ENCODE data around the gene RFX2.
A peak's percentile ranks its signal among the peaks of the same experiment; 100 is the strongest.
"Not testable (repeated sequence)": the region's sequence is repeated elsewhere in the genome, so short reads cannot be mapped to it uniquely, and the experiment has no call there.

Gene RFX2

DNA sequence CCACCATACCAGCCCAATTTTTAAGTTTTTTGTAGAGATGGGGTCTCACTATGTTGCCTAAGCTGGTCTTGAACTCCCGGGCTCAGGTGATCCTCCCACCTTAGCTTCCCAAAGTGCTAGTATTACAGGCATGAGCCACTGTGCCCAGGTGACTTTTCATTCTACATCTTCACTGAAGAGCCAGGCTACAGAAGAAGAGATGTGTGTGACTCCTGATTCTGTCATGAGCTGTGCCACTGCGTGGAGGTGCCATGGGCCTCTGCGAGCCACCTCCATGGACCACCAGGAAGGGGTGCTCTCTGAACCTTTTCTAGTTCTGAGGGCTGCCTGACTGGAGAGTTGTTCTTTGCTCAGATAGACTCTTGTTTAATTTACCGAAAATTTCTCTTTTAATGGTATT is 75.8 kb downstream of the RFX2 start:
- no peak for DNase-seq

- DNase-seq, result no peak
Measured at GRCh38 chr19:6033744-6034264, 76.5 kb downstream of the RFX2 start.

- DNase-seq, result no peak
Measured at GRCh38 chr19:6032827-6033226, 77.5 kb downstream of the RFX2 start.

DNA sequence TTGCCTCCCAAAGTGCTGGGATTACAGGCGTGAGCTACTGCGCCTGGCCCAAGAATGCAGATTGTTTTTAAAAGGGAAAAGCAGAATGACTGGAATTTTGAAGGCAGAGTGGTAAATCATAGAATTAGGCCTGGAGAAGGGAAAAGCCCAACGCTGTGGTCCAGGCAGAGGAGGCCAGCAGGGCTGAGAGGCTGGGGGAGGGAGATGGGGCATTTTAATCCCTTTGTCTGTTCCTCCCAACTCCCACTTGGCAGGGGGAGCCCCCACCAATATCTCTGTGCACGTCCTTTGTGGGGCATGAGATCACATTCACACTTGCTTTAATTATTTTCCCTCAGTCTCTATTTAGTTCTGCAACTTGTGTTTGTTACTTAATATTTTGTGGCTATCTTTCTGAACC is 77.9 kb downstream of the RFX2 start:
- no peak for DNase-seq

DNA sequence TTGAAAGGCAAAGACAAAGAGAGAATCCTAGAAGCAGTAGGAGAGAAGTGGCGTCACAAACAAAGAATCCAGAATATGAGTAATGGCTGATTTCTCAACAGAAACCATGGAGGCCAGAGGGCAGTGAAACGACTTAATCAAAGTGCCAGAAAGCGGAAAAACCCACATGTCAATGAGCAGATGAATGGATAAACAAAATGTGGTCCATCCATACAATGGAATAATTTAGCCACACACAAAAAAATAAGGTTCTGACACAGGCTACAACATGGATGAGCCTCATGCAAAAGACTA is 80.1 kb downstream of the RFX2 start:
- no peak for DNase-seq

DNA sequence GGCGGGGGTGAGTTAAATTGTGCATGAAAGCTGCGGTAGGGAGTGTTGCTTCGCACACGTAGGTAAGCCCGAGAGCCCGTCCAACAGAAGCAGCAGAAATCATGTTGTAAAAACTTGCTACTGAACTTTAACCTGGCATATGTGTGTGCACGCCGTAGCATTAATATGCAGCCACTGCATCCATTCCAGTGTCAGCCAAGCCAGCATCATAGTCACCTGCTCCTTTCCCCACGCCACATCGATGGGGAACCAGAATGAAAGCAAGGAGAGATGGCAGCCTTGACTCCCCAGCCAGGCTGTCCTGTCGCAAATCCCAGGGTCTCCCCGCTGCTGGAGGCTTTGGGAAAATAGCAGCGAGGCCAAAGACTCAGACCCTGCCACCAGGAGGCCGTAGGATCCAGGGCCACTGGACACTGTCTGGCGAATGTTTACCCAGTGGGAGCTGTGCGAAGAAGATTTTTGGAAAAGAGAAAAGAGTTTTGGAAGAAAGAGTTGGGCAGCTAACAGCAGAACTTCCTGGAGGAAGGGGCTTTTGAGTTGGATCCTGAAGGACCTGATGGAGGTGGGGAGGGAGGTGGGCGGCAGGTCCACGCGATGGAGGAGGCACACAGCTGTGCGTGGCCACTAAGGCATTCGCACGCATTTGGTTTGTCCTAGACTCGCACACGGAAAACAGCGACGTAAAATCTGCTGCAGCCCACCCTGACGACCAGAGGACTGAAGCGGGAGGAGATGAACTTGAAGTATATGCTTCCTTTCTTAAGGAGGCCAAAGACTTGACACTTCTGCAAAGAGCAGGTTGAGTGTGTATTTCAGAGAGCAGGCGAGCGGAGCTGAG is 83.7 kb downstream of the RFX2 start:
- DNase-seq, result no peak

DNA sequence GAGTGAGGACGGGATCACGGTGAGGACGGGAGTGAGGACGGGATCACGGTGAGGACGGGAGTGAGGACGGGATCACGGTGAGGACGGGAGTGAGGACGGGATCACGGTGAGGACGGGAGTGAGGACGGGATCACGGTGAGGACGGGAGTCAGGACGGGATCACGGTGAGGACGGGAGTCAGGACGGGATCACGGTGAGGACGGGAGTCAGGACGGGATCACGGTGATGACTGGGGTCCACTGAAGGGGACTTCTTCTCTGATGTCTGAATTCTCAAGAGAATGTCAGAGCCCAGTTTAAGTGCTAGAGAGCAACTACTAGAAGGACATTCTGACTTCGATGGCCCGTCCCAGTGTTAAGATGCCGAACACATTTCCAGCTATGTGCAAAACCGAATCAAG is 85.5 kb downstream of the RFX2 start:
- DNase-seq, result not testable (repeated sequence)

- DNase-seq, result no peak
Measured at GRCh38 chr19:6023936-6024335, 86.4 kb downstream of the RFX2 start.

GRCh38 chr19:6023085-6023682 is 87.1 kb downstream of the RFX2 start:
- DNase-seq, result no peak

DNA sequence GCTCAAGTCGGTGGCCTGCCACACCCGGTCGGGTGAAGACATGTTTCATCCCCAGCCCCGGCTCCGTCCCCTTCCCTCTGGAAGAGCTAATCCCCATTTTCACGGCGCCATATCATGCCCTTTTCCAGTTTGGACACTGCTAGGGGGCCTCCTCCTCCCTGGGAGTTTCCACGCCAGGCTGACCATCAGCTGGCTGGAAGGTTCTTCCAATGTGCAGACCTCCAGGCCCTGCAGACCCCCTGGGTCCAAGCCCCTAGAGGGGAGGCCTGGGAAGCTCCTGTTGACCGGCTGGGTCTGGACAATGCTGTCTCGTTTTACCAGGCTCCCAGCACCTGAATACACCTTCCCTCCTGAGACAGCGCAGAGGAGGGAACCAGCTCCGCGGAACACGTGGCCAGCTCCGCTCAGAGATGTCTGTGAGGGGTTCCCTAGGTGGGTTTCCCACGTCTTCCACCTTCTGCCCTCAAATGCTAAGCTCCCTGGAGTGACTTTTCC is 87.7 kb downstream of the RFX2 start:
- no peak for DNase-seq

GRCh38 chr19:6021878-6022569 is 88.3 kb downstream of the RFX2 start:
- peak; percentile 24 for DNase-seq

GRCh38 chr19:6020972-6021805 is 89.1 kb downstream of the RFX2 start:
- no peak for DNase-seq

DNA sequence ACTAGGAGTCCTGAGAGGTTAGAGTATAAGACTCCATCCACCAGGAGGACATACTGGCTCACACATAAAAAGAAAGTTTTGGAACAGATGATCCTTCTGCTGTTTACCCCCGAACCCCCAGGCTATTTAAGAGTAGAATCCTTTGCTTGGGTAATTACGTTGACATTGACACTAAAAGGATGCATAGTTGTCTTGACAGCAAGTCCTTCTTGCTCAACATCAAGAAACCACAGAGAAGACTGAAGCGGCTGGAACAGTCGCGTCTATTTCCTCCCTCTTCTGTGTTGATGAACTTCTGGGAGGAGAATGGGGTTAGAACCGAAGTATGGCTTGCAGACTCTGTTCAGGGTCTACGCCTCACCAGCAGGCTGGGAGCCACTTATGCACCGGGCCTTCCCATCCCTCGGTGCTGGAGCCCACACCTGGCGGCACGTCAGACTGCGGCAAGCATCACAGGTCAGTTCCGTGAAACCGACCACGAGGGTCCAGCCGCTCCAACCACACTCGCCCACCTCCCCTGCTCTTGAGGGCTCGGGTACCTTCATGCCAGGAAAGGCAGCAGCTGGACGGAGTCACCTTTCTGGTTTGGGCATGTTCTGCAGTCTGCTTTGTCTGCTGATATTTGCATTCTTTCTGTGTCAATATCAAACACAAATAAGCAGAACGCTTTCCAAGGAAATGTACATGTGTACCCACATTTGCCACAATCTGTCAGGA is 90.0 kb downstream of the RFX2 start:
- DNase-seq, result no peak

DNA sequence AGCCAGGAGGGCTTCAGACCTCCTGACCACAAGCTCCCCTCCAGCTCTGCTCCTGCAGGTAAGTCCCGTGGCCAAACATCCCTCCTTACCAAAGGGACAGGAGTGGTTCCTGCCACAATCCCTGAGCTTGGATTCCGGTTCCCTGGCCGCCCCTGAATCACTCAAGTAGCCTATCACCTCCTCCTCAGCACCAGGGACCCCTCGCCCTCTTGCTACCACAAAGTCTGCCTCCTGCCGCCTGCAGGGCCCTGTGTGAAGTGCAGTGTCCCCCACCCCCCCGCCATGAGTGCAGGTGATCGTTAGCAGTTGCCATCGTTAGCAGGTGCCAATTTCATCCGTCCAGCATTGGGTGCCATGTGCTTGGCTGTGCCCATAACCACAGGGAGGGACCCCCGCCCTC is 91.5 kb downstream of the RFX2 start:
- no peak for DNase-seq

- DNase-seq, result no peak
Measured at GRCh38 chr19:6017576-6017975, 92.7 kb downstream of the RFX2 start.

DNA sequence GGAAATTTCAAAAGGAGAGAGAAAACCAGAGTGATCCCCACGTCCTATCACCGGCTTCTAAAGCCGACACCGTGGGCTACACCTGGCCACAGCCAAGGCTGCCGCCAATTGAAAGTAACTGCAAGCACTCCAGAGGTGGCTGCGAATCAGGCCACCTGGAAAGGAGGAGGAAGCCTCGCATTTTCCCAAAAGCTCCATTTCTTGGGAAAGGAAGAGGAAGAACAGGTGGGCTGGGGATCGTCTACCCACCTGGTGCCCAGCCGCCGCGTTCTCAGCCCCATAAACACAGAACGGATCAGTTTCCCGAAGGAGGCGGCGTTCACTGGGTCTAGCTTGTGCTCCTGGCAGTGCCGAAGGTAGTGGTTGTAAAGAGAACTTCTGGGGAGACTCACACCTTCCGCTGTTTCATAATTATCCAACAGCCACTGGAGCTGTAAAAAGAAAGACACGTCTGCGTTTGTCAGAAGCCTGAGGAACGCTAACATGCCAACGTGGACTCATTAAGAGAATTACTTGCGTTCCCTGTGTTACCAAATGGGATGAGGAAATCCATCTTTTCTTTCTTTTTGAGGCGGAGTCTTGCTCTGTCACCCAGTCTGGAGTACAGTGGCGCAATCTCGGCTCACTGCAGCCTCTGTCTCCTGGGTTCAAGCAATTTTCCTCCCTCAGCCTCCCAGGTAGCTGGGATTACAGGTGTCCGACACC is 94.3 kb downstream of the RFX2 start:
- no peak for DNase-seq

GRCh38 chr19:6014551-6015135 is 95.7 kb downstream of the RFX2 start:
- DNase-seq, result no peak

- DNase-seq, result no peak
Measured at GRCh38 chr19:6012426-6013170, 97.7 kb downstream of the RFX2 start.

- DNase-seq, result no peak
Measured at GRCh38 chr19:6011794-6012193, 98.5 kb downstream of the RFX2 start.

DNA sequence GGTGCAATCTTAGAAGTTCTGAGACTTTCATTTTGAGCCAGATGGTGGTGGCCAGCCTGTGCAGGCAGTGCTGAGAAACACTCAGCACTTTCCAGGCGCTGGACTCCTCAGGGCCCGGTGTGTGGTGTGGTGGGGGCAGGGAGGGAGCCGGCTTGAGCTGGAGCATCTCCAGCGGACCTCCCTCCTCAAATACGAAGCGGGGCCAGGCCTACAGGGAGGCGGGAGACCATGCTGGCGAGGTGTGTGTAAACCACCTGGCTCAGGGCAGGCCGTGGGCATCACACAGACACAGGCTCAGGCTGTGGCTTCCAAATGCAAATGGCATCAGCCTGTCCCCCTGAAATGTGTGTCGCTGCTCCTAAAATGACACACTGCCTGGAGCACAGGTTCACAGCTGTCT is 99.1 kb downstream of the RFX2 start:
- no peak for DNase-seq
